ENCODE measurements around the gene AFG3L2.

The AFG3L2 gene

DNA sequence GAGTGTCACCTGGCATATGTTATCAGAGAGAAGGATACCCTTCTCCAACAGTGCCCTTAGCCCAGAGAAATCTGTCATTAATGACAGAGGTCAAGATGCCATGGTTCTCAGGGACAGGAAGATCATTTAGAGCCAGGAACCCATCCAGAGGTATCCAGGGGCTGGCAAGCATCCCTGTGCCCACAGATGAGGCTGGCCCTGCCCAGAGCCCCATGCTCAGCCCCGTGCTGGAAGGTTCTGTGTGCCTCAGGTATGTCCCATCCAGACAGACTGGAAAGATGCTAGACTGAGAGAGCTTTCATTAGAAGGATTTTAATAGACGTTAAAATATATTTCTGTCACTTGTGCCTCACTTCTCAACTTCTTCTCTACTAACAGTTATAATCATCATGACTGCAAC, 77.2 kb downstream of the AFG3L2 start:
- DNase-seq = no peak

DNA sequence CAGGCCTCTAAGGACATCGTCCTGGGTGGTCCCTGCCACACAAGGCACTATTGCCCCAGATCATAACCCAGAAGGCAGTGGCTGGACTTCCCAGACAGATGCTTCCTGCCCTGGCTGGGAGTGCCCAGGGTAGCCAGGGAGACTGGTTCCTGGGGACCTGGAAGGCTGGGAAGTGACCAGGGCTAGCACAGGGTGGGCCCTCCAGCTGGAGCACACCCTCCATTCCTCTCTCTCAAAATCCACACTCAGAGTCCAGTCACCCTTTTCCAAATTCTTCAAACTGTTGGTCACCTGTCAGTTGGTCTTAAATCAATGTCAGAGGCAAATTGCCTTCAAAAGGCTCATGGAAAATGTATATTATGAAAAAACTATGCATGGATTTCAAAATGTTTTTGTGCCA, 80.6 kb downstream of the AFG3L2 start:
- DNase-seq = no peak

DNA sequence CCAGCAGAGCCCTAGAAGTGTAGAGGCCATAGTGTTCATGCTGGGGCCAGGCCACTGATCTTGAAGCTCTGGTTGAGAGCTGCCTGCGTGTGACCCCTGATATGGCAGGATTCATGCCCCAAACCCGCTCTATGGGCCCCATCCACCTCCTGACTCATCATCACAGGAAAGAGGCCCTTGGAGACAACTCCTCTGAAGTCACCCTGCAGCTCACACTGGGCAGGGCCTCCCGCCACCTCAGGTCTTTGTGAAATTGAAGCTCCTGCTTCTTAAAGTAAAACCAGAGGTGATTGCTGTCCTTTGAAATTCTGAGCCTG, 81.0 kb downstream of the AFG3L2 start:
- no peak for DNase-seq

DNA sequence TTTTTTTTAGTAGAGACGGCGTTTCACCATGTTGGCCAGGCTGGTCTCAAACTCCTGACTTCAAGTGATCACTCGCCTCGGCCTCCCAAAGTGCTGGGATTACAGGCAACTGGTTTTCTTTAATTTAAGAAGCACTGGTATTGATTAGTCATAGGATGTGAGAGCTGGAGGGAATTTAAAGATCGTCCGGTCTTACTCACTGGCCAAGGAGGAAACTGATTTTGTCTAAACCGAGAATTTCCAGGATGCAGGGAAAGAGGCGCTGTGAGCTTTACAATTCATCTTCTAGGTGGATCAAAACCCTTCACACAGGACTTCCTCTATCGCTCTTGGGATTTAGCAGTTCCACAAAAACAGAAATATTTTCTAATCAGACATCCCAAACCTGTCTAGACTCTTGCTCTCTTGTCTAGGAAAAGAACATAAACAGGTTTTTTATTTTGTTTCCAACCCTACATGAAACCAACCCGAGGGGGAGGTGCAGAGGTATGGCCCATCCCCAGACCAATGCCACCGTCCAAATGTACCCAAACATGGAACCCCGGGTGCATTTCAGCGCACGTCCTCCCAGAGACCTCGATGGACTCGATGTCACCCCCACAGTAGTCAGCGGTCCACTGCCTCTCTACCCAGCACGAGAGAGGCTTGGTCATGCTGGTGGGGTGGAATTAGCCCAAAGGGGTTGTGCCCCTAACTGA, 81.5 kb downstream of the AFG3L2 start:
- DNase-seq = no peak

DNA sequence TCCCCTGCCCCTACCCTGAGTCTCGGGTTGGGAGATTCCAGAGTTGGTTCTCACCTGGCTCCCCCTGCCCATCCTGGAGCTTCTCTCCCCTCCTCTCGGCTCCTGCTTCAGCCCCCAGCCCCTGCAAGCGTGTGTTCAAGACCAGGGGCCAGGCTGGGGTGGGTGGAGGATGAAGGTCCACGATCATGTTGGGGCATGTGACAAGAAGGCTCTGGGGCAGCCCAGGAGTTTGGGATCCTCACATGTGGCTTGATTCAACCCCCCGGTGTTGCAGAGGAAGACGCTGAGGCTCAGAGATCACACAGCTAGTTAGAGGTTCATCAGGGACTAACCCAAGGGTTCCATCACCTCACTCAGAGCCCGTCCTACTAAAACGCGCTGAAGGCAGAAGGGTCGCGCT, 83.2 kb downstream of the AFG3L2 start:
- no peak for DNase-seq

DNA sequence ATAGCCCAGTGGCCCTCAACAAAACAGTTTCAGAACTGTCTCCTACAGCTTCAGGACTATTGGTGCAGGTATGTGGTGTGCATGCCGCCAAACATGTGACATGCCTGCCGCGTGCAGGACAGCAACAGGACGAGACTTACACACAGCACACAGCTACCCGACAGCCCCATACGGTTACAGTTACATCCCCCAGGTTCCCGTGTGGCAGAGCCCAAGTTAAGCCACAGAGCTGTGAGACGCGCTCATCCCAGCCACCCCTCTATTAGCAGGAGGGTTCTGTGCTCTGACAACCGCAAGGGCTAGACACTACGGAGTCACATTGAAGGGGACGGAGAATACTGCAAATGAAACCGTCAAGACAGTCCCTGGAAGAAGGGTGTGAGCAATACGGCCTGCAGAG, 85.3 kb downstream of the AFG3L2 start:
- DNase-seq = no peak

DNA sequence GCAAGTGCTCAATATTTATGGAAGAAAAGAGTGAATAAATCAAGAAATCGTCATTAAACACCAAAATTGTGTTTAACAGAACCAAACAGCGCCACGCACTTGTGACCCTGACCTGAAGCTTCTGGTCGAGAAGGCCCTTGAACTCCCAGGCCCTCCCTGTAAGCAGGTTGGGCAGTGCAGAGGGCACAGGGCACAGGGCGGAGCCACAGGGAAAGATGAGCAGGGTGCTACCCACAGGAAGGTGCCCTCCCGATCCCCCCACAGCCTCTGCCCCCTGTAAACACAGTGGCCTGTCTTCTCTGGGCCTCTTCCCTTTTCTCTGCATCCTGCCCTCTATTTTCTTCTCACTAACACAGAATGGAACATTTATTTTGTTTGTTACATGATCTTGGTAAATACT, 85.9 kb downstream of the AFG3L2 start:
- no peak for DNase-seq

DNA sequence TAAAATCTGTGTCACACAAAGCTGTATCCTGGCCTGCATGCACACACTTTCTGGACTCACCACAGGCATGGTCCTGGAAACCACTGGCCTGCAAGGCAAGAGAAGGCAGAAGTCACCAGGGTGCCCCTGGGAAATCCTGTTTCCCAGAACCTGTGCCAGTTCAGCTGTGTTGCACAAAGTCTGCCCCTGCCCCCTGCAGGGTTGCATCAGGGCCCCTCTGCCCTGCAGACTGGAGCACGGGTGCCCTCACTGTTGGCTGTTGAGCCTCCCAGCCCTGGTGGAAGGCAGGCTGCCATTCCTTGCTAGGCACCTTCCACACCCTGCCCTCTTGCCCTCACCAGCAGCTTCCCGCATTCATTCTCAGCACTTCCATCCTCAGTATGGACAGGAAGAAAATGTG, 86.9 kb downstream of the AFG3L2 start:
- DNase-seq = no peak

DNA sequence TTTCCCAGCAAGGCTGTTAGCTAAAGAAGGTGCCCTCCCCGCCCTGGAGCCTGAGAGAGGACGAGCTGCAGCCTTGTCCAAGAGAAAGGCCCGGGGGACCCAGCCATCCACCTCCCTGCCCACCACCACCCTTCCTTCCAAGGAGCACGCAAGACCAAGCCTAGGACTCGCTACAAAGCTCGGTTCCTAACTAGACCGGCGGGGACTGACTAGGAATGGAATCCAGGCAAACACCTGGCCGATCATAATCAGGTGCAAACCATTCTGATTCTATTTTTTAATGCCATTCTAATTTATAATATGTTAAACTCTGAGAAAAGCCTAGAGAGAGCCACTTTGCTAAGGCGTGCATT, 88.6 kb downstream of the AFG3L2 start:
- DNase-seq = no peak

DNA sequence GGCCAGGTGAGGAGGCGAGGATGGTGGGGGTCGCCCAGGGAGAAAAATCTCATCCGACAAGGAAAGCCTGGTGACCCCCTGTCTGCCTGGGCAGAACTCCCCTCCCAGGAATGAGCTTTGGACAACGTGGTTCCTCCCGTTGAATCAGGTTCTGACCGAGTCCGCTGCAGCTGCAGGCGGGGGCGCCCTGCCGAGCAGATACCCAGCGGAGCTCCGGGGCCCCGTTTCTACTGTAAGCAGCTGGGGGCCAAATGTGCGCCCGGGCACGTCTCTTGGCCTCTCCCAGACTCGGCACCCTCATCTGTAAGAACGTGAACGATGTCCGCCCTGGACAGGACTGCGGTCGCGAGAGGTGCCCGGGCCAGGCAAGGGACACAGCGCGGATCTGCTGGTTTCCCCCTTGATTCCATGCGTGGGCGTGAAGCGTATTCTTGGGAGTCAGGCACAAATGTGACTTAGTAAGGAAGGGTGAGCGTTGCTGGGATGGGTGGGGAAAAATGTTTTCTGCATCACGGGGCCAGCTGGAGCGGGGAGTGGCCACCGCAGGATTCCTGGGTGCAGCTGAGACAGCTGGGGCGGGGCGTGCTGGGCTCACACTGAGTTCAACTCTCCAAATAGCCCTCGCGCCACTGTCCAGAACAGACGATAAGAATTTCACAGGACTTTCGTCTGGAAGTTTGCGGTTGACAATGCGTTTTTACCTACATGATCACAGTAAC, 89.2 kb downstream of the AFG3L2 start:
- DNase-seq = peak; percentile 85

DNA sequence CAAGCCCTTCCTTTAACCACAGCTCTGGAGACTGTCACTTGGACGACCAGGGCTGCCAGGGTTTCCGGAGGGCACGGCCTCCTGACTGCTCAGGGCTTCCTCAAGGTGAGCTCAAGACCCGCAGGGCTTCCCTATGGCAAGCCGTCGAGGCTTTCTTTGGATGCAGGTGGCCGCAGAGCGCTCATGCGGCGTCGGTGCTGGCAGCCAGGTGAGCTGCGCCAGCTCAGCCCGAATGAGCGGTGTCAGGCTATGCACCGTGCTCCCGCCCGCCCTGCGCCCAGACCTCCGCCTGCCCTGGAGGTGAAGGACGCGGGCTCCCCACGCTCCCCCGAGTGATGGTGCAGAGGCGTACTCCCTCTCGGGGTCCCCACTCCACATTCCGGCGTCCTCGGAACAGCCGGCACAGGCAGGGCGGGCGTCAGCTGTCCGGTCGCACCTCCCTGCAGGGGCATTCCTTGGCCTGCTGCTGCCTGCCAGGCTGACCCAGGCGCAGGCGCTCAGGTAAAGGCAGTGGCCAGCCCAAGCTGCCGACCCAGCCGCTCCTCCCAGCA, 89.8 kb downstream of the AFG3L2 start:
- DNase-seq = no peak

DNA sequence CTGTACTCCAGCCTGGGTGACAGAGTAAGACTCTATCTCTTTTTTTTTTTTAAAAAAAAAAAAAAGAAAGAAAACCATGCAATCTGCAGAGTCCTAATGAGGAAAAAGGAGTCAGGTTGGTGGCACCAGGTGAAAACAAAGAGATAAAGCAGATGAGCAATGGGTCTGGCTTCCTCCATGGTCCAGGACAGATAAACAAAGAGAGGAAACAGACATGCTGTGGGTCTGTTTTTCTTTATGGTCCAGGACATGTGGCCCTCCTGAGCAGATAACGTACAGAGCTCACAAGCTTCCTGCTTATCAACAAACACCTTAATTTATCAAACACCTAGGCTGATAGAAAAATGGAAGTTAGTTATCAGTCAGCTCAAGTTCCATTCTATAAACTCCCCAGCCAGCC, 93.4 kb downstream of the AFG3L2 start:
- no peak for DNase-seq

DNA sequence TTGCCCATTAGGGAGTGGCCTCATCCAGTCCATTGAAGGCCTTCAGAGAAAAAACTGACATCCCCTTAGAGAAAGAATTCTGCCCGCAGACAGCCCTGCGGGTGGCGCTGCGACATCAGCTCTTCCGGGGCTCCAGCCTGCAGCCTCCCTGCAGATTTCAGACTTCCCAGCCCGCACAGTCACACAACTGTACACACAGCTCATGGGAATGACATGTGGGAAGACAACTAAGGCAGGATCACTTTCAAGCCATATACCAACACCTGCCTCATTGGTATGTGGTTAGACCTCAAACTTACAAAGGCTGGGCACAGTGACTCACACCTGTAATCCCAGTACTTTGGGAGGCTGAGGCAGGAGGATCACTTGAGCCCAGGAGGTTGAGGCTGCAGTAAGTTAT, 93.8 kb downstream of the AFG3L2 start:
- DNase-seq = no peak

DNA sequence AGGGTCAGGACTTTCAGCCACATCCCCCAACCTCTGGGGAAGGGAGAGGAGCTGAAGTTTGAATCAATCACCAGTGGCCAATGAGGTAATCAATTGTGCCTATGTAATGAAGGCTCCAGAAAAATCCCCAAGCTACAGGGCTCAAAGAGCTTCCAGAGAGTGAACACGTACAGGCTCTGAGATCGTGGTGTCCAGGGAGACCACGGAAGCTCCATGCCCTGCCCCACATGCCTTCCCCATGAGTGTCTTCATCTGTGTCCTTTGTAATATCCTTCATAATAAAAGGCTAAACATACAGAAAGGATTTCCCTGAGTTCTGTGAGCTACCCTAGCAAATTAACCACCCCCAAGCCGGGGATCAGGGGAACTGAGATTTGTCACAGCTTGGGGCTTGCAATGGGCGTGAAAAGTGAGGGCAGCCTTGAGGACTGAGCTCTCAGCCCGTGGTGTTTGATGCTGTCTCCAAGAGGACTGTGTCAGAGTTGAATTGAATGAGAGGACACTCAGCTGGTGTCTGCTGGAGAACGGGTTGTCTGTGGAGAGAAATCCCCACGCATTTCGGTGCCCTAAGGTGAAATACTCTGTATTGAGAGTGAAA, 94.5 kb downstream of the AFG3L2 start:
- no peak for DNase-seq

DNA sequence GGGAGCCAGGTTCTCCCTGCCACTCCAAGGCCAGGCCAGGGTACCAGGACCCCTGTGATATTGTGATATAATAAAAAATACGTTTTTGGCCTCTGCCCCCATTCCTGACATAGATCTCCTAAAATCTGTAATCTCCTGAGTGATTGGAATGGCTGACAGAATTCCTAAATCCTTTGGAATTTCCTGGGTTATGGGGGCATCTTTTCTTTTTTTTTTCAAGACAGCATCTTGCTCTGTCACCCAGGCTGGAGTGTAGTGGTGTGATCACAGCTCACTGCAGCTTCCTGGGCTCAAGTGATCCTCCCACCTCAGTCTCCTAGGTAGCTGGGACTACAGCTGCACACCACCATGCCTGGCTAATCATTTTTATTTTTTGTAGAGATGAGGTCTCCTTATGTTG, 95.2 kb downstream of the AFG3L2 start:
- DNase-seq = no peak

DNA sequence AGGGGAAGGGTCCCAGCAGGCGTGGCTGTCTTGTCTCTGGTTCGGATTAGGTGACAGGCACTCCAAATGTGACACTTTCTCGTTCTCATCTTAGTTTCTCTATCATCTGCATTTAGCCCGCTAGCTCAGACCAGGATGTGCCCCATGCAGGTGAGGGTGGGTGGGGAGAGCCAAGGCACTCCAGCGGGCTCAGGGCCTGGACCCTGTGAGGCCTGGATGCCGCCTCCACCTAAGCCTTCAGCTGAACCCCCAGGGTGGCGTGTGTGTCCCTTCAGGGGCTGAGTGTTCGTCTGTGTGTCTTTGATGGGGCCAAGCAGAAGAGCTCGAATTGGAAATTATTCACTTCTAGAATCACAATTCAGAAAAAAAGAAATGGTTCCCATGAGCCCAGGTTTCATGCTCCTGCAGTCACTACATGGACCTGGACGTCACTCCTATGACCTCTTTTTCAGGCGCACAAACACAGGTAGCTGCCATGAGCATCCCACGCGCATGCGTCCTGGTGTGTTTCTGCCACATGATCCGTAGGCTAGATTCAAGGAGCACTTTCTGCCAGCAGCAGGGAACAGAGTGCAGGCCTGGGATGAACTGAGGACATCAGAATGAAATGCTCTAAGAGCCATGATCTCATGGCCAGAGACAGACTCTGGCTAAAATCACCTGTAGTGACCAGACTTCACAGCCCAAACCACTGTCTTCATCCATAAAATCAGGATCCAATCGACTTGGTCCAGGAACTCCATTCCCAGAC, 97.1 kb downstream of the AFG3L2 start:
- DNase-seq = no peak
